KMS-11 (cell line): ENCODE data around the gene EFEMP1.

Experiments used
- H2AFZ ChIP-seq: fragments of 200-600 bp; sonication (generic); 2 replicates; pipeline ENCODE4 v1.6.1; 2016; ENCODE audit warnings: antibody characterized with exemption, mixed run types, low read depth
- H3K27ac ChIP-seq: fragments of 200-600 bp; sonication (generic); 2 replicates; pipeline ENCODE4 v1.6.1; 2016; ENCODE audit warnings: mild to moderate bottlenecking, mixed run types
- H3K27me3 ChIP-seq: fragments of 200-600 bp; sonication (generic); 2 replicates; pipeline ENCODE4 v1.6.1; 2017; ENCODE audit warnings: mild to moderate bottlenecking, low read depth, mixed run types, moderate library complexity; ENCODE audit not compliant: insufficient read depth
- H3K36me3 ChIP-seq: fragments of 200-600 bp; sonication (generic); 2 replicates; pipeline ENCODE4 v1.6.1; 2017; ENCODE audit warnings: mild to moderate bottlenecking, mixed run types; ENCODE audit not compliant: insufficient read depth
- H3K4me1 ChIP-seq: fragments of 200-600 bp; sonication (generic); 2 replicates; pipeline ENCODE4 v1.6.1; 2016; ENCODE audit warnings: mild to moderate bottlenecking, low read depth, mixed run types; ENCODE audit not compliant: poor library complexity, severe bottlenecking
- H3K4me2 ChIP-seq: fragments of 200-600 bp; sonication (generic); 2 replicates; pipeline ENCODE4 v1.7.0; 2016; ENCODE audit warnings: mild to moderate bottlenecking, mixed run types
- H3K4me3 ChIP-seq: fragments of 200-600 bp; sonication (generic); IDR thresholded peaks from 2 replicates; pipeline ENCODE4 v1.6.1; 2017; ENCODE audit warnings: low read depth, low read length, mixed read lengths; ENCODE audit not compliant: insufficient read depth
- H3K79me2 ChIP-seq: fragments of 200-600 bp; sonication (generic); 2 replicates; pipeline ENCODE4 v1.6.1; 2016; ENCODE audit warnings: low read depth, mixed run types; ENCODE audit not compliant: insufficient read depth
- H3K9ac ChIP-seq: fragments of 200-600 bp; sonication (generic); 2 replicates; pipeline ENCODE4 v1.6.1; 2016; ENCODE audit warnings: mild to moderate bottlenecking, mixed run types
- H4K20me1 ChIP-seq: fragments of 200-600 bp; sonication (generic); 2 replicates; pipeline ENCODE4 v1.6.1; 2016; ENCODE audit warnings: mild to moderate bottlenecking, mixed run types; ENCODE audit not compliant: insufficient read depth
- CTCF ChIP-seq: fragments of 200-600 bp; sonication (generic); conservative IDR thresholded peaks from 2 replicates; pipeline ENCODE4 v1.6.1; 2017; ENCODE audit warnings: low read depth, mild to moderate bottlenecking, antibody characterized with exemption, low read length, moderate library complexity, mixed read lengths

The EFEMP1 gene

GRCh38 chr2:55885127-55885943 lies 38.2 kb downstream of the EFEMP1 start:
- no peaks in the 10 kb centered on the region for H3K4me1 ChIP-seq
- H2AFZ ChIP-seq, result no peak overlapping the region
- no peak overlapping the region for H3K9ac ChIP-seq
- H3K36me3 ChIP-seq, result no peaks in the 10 kb centered on the region
- no peaks in the 10 kb centered on the region for H3K79me2 ChIP-seq
- H4K20me1 ChIP-seq, result no peaks in the 10 kb centered on the region
- H3K27ac ChIP-seq, result no peak overlapping the region
- no peak overlapping the region for H3K4me3 ChIP-seq
- H3K27me3 ChIP-seq, result no peaks in the 10 kb centered on the region
- no peak for TF ChIP-seq CTCF
- H3K4me2 ChIP-seq, result no peak overlapping the region

- no peak overlapping the region for H3K9ac ChIP-seq
- H4K20me1 ChIP-seq, result no peaks in the 10 kb centered on the region
- no peak overlapping the region for H3K4me2 ChIP-seq
- H3K79me2 ChIP-seq, result no peaks in the 10 kb centered on the region
- H2AFZ ChIP-seq, result no peak overlapping the region
- H3K36me3 ChIP-seq, result no peaks in the 10 kb centered on the region
- no peak for TF ChIP-seq CTCF
- H3K27me3 ChIP-seq, result no peaks in the 10 kb centered on the region
- H3K4me3 ChIP-seq, result no peak overlapping the region
- H3K27ac ChIP-seq, result no peak overlapping the region
- H3K4me1 ChIP-seq, result no peaks in the 10 kb centered on the region
Measured at GRCh38 chr2:55883829-55884228, 39.8 kb downstream of the EFEMP1 start.

GRCh38 chr2:55883357-55883756 lies 40.2 kb downstream of the EFEMP1 start:
- no peaks in the 10 kb centered on the region for H3K36me3 ChIP-seq
- no peak overlapping the region for H3K4me2 ChIP-seq
- H3K9ac ChIP-seq, result no peak overlapping the region
- H3K4me3 ChIP-seq, result no peak overlapping the region
- H2AFZ ChIP-seq, result no peak overlapping the region
- H4K20me1 ChIP-seq, result no peaks in the 10 kb centered on the region
- H3K4me1 ChIP-seq, result no peaks in the 10 kb centered on the region
- TF ChIP-seq CTCF, result no peak
- no peaks in the 10 kb centered on the region for H3K27me3 ChIP-seq
- no peaks in the 10 kb centered on the region for H3K79me2 ChIP-seq
- no peak overlapping the region for H3K27ac ChIP-seq

GRCh38 chr2:55882954-55883353 lies 40.6 kb downstream of the EFEMP1 start:
- no peak overlapping the region for H3K4me2 ChIP-seq
- H4K20me1 ChIP-seq, result no peaks in the 10 kb centered on the region
- H3K27me3 ChIP-seq, result no peaks in the 10 kb centered on the region
- TF ChIP-seq CTCF, result no peak
- H3K79me2 ChIP-seq, result no peaks in the 10 kb centered on the region
- H3K27ac ChIP-seq, result no peak overlapping the region
- H3K4me3 ChIP-seq, result no peak overlapping the region
- no peaks in the 10 kb centered on the region for H3K36me3 ChIP-seq
- no peak overlapping the region for H2AFZ ChIP-seq
- H3K4me1 ChIP-seq, result no peaks in the 10 kb centered on the region
- H3K9ac ChIP-seq, result no peak overlapping the region
